PFSK-1 (cell line): ENCODE measurements around the gene RILPL2.

Experiments used
- FOXP2 ChIP-seq: optimal IDR thresholded peaks from 2 replicates; pipeline ENCODE3; 2011; ENCODE audit warnings: borderline replicate concordance, control low read depth, inconsistent platforms; ENCODE audit not compliant: insufficient read depth; ENCODE audit errors: extremely low read length, extremely low read depth
- POLR2AphosphoS5 ChIP-seq: IDR thresholded peaks from 2 replicates; pipeline ENCODE4 v1.6.1; 2012; ENCODE audit warnings: low read depth, mild to moderate bottlenecking, control low read depth, low read length, moderate library complexity
- SIN3A ChIP-seq: IDR thresholded peaks from 2 replicates; pipeline ENCODE4 v1.6.1; 2012; ENCODE audit warnings: mild to moderate bottlenecking, low read length, moderate library complexity, borderline replicate concordance; ENCODE audit not compliant: insufficient read depth
- TAF1 ChIP-seq: IDR thresholded peaks from 2 replicates; pipeline ENCODE4 v1.6.1; 2012; ENCODE audit warnings: low read length, control low read depth, borderline replicate concordance; ENCODE audit not compliant: insufficient read depth
- TF ChIP-seq, protein P1 (sequence below), 2 experiments: IDR thresholded peaks; 2 replicates each; pipeline versions ENCODE4 v1.6.1 to v1.8.0; 2011 to 2012; ENCODE audit warnings: low read depth in 2 of 2, low read length in 2 of 2, control low read depth in 1 of 2, inconsistent platforms in 1 of 2, mild to moderate bottlenecking in 1 of 2, moderate library complexity in 1 of 2; ENCODE audit not compliant: insufficient read depth in 1 of 2

The RILPL2 gene

GRCh38 chr12:123388951-123389559, 47.4 kb downstream of the RILPL2 start:
- TF ChIP-seq POLR2AphosphoS5 (no peak), SIN3A (no peak), FOXP2 (no peak), TAF1 (no peak)
- TF ChIP-seq, protein P1, sequence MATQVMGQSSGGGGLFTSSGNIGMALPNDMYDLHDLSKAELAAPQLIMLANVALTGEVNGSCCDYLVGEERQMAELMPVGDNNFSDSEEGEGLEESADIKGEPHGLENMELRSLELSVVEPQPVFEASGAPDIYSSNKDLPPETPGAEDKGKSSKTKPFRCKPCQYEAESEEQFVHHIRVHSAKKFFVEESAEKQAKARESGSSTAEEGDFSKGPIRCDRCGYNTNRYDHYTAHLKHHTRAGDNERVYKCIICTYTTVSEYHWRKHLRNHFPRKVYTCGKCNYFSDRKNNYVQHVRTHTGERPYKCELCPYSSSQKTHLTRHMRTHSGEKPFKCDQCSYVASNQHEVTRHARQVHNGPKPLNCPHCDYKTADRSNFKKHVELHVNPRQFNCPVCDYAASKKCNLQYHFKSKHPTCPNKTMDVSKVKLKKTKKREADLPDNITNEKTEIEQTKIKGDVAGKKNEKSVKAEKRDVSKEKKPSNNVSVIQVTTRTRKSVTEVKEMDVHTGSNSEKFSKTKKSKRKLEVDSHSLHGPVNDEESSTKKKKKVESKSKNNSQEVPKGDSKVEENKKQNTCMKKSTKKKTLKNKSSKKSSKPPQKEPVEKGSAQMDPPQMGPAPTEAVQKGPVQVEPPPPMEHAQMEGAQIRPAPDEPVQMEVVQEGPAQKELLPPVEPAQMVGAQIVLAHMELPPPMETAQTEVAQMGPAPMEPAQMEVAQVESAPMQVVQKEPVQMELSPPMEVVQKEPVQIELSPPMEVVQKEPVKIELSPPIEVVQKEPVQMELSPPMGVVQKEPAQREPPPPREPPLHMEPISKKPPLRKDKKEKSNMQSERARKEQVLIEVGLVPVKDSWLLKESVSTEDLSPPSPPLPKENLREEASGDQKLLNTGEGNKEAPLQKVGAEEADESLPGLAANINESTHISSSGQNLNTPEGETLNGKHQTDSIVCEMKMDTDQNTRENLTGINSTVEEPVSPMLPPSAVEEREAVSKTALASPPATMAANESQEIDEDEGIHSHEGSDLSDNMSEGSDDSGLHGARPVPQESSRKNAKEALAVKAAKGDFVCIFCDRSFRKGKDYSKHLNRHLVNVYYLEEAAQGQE (IDR thresholded peaks at IDR 0.05; ENCODE audit: insufficient read depth in 1 of 2, low read depth in 2 of 2, low read length in 2 of 2), result no peak

GRCh38 chr12:123388177-123388950, 48.1 kb downstream of the RILPL2 start:
- TF ChIP-seq TAF1 (no peak), SIN3A (no peak), POLR2AphosphoS5 (no peak), FOXP2 (no peak)
- TF ChIP-seq, protein P1 (IDR thresholded peaks at IDR 0.05; ENCODE audit: insufficient read depth in 1 of 2, low read depth in 2 of 2, low read length in 2 of 2), result no peak

DNA sequence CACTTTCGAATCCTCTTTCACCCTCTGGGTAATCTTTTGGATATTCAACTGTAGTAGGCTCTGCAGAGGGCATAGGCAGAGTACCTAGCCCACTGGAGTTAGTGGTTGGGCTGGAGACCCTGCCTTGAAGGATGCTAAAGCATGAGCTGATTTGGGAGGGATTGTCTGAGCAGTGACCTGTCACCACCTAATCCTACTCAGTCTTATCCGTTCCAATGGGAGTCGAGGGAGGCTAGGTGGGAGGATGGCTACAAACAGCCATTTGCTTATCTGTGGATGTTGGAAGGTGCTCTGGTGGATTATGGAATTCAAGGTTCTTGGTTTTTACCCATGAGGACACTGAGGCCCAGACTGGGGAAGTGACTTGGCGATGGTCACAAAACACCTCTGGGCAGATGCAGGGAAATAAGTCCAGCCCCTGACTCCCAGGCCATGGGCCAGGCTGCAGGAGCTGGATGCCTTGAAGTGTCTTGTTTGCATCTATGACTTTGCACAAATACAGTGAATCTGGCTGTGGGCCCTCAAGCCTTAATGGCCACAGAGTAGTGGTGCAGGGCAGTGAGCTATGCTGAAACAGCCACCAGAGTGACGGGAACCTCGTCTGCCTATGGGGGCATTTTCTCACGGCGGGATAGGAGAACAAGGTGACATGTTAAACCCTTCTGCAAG, 48.8 kb downstream of the RILPL2 start:
- no peak for TF ChIP-seq POLR2AphosphoS5
- TF ChIP-seq FOXP2, result no peak
- no peak for TF ChIP-seq TAF1
- TF ChIP-seq, protein P1 (IDR thresholded peaks at IDR 0.05; ENCODE audit: insufficient read depth in 1 of 2, low read depth in 2 of 2, low read length in 2 of 2), result no peak
- TF ChIP-seq SIN3A, result no peak

DNA sequence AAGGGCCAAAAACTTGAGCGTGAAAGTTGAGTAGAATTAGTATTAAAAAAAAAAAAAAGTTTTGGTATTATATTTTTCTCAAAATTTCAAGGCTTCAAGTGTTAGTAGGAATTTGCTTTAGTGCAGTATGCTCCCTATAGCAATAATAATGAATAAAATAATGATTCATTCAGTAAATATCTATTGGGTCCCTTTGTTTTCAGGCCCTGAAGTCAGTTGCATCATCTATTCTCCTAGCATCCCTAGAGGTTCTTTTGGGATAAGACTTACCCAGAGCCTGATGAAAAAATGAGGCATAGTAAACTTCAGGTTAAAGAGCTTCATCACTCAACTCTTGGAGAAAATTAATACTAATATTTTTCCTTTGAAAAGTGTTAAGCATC, 51.5 kb downstream of the RILPL2 start:
- TF ChIP-seq TAF1, result no peak

DNA sequence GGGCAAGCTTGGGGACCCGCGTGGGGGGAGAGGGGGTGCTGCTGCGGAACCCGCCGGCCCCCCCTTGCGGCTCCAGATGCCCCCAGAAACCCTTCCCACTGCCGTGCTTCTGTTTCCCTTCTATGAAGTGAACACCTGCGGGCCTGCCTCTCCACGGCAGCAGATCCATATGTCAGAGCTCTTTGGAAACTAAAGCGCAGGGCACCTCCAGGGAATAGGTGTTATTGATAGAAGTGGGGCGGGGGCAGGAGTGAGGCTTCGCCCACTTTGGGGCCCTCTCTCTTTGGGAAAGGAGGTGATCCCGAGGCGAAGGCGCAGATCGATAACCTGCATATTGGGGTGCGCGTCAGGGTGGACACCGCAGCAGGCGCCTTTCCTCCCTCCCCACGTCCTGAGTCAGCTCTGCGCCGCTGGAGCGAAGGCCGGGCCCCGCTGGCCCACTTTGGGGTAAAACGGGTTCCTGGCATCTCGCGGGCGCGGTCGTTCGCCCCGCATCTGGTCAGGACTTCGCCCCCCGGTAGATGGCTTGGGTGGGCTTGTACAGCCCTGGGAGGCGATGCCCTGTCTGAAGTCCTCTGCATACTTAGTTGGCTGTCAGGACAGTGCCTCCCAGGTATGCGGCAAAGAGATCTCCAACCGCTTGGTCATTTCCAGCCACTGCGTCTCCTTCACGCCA, 52.0 kb downstream of the RILPL2 start:
- TF ChIP-seq TAF1 (no peak), SIN3A (no peak), POLR2AphosphoS5 (no peak), FOXP2 (no peak)
- TF ChIP-seq, protein P1 (IDR thresholded peaks at IDR 0.05; ENCODE audit: insufficient read depth in 1 of 2, low read depth in 2 of 2, low read length in 2 of 2), result no peak
